ENCODE data around the gene COBL.

The COBL gene

DNA sequence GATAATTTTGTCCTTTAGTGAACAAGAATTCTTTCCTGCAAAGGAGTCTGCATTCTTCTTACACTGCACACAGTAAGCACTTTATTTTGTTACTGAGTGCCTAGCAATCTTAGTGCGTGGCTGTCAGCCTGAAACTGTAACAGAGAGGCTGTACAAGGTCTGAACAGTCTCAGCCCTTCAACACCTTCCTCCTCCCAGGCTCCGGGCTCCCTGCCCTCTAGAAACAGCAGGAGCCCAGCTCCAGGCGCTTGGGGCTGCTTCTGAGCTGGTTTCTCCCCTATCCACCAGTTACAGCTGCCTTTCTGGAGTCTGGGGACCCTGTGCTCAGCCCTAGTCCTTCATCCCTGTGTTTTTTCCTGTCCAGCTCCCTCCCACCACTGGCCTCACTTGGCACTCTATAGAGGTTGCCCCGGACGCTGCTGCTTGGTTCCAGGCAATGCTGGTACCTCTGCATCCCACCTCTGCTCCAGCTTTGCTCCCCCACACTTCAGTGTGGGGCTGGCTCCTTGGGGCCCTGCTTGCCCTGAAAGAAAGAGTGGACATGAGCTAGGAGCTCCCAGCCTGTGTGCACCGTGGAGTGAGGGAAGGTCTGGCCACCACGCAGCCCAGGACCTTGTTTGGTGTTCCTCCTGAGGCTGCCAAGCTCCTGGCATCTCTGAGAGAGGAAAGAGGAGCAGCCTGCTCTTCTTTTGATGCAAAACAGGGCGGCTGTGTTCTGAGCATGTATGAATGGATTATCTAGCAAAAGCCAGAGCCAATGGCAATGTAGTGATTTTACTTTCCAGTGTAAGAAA lies 282.7 kb downstream of the COBL start:
- DNase-seq: no peak

DNA sequence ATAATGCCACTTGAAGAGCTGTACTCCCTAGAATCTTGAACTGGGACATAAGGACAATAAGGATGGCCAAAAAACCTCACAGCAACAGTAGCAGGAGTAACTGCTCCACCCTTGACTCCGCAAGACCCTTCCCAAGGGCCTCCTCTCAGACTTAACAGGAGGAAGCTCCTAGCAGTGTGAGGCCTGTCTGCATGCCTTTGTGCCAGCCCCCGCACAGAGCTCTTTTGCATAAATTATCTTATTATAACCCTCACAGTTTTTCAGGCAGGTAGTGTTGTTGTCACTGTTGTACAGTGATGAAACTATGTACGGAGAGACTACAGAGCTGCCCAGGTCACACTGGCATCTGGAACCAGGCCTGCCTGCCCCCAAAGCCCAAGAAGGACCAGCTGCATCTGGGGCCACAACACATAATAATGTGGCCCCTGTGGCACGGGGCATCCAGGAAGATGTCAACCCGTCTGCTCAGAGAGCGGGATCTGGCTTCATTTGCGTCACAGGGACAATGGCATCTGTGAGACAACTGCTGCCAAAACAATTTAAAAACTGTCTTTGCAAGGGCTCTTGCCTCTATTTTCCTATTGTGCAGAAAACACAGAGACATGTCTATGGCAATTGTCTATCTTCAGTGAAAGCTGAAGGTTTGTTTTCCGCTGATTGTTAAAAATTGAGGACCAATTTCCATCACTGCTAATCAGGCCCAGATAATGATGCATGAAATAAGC lies 284.7 kb downstream of the COBL start:
- DNase-seq: no peak

DNA sequence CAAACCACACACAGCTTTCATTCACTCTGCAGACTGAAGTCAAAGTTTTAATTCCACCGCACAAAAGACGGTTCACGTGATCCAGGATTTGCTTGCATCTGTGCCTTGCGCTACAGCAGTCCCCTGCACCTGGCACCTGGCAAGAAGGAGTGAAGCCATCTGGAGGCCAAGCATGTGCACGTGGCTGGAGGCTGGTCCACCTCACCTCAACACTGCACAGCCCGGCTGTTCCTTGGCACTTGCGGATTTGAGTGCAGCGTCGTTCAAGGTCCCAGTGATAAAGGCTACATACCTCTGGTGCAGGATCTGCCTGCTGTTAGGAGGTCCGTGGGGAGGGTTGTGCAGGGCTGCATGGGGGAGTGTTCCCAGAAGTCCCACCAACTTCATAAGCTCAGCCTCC lies 285.4 kb downstream of the COBL start:
- no peak for DNase-seq

DNA sequence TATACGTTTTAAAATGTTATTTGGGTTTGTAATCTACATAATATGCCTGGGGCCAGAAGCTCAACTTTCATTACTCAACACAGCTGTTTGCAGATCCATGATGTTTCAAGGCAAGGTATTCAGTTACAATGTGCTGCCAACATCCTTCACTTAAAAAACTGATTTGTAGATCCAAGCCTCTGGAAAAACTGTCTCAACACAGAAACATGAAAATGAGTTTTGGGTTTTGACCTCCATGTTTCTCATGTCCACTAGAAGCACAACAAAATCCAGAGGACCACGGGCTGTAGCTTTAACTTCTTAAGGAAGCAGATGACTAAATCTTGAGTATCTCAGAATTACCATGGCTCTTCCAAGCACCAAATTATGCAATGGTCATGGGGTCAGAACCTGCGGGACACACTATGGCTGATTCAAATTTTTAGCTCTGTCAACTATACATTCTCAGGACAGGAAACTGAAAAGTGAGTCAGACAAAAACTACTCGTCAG lies 286.9 kb downstream of the COBL start:
- no peak for DNase-seq

DNA sequence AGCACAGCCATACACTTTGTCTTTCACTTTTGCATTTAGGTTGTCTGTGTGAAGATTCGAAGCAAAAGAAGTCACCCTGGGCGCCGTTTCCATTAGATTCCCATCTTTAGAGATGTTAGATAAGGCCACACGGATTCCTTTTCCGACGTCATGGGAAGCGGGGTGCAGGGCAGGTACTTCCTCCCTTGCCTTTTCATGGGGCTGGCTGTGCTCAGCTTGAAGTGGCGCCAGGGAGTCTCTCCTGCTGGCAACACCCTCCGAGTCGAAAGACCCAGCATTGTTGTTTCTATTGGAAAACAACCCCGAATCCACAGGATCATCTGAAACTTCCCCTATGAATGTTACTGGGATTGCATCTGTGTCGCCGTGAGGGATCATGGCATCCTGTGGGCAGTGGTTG lies 287.5 kb downstream of the COBL start:
- no peak for DNase-seq

DNA sequence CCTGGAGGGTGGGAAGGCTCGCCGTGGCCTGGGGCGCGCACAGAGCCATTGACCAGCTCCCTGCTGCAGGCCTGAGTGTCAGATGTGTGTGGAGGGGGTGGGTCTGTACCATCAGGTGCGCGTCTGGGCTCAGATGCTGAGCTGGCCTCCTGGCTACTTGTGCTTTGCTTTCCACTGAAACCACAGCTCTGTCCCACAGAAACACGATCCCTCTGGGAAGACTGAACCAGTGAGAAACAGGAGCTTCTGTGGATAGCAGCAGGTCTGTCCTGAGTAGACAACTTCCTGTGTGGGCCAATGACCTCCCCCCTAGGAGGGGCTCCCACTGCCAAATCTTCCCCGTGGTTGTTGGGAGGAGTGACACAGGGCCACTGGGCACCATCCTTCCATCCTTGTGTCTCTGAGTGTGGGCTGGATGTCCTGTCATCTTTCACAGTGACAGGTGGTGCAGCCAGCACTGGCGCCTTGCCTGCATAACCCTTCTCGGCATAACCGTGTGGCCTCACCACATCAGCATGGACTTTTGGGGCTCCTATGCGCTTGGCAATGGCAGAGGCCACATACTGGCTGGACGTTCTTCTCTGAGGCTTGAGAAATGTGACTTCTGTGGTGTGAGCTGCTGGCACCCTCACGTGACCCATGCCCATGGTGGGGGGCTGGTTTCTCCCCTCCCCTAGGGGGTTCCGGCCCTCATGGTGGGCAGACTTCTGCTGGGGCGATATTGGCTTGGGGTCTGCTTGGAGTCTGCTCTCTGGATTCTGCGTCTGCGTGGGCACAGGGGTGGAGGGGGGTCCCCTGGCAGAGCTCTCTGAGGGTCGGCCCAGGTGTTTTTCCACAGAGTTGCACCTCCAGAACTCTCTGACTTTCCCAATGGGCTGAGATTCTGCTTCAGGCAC lies 288.4 kb downstream of the COBL start:
- DNase-seq: no peak

DNA sequence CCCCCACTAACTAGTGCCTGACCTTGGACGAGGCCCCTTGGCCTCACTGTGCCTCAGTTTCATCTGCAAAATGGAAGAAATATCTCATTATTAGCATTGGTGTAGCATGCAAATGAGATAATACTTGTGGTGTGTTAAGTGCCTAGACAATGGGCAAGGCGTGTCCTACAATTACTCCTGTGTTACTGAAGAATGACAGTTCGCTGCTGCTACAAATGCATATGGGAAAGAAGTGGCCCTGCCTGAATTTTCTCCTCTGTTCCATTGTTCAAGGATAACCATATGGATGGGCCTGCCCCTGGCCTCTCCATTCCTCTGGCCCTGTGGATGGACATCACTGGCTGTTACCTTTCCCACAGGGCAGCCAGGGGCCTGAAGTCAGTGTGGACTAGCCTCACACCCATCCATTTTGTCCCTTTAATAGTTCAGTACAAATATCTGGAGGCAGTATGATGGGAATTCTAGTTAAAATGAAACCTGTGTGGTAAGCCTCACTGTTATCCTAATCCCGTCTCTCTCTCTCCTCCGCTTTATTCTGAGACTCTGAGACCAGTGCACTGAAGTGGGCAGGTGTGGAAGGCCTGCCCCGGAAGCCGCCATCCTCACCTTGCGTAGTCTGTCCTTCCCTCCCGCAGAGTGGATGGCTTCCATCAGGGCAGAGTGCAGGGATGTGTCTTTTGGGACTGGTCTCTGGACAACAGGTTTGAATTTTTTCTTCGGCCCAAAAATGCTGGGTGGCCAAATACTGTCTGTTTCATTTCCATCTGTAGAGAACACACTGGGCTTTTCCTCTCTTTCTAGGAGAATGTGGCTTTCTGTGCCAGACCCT lies 289.3 kb downstream of the COBL start:
- DNase-seq: no peak

DNA sequence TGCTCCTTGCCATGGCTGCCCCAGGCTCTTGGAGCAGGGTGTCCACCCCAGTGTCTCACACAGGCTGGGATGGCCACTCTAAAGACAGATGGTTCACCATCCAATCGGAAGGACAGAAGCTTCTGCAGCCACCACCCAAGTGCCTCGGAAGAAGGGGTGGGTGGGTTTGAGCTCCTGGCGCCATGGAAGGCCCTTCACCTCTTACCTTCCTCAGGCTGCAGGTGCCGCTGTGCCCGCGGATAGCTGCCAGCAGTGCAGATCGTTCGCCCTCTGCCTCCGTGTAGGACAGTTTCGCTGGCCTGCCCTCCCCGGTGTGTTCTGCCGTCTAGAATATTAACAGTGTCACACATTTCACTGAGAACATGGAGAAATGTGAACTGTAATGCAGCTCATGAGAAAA lies 290.3 kb downstream of the COBL start:
- no peak for DNase-seq

DNA sequence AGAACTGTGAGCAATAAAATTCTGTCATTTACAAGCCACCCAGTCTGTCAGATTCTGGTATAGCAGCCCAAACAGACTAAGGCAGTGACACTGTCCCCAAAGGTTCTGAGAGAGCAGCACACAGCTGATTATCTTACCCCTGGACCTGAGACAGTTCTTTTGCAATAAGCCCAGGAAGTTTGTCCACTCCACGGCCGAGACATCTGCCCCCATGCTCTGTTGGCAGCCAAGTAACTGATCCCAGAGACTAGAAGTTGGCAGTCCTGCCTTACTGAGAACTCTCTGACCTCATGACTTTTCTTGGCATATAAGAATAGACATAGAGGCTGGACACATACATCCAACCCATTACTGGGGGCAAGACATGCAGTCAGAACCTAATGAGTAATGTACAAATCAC lies 290.9 kb downstream of the COBL start:
- no peak for DNase-seq

DNA sequence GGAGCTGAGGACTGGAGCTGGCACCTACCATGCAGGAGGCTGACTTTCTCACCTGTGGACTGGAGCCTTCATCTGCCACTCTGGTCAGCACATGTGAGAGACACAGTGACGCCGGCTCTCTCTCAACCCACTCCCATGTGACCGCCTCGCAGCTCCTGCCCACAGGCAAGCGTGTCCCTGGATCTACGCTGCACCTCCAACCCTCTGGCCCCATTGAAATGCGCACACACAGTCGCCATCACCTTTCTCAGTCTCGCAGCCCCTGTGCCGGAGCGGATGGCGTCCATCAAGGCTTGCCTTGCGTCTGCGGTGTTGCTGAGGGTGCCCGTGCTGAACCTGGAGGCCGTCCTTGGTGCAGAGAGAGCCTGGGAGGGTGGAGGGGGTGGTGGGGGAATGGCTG lies 291.7 kb downstream of the COBL start:
- DNase-seq: no peak

DNA sequence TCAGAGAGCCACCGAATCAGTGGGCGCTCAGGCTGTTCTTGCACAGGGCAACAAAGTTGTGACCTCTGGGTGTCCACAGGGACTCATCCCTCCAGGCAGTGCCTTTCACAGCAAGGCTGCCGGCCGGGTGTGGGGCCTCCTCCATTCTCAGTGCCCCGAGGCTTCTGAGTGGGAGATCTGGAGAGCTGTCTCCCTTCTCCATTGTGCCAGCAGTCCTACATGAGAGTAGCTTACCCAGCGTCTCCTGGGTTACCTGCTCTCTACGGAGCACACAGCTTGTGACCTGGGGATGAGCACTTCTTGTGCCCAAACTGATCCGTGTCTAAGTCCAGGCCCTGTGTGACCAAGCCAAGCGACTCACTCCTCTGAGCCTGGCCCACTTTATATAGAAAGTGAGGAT lies 293.1 kb downstream of the COBL start:
- no peak for DNase-seq

DNA sequence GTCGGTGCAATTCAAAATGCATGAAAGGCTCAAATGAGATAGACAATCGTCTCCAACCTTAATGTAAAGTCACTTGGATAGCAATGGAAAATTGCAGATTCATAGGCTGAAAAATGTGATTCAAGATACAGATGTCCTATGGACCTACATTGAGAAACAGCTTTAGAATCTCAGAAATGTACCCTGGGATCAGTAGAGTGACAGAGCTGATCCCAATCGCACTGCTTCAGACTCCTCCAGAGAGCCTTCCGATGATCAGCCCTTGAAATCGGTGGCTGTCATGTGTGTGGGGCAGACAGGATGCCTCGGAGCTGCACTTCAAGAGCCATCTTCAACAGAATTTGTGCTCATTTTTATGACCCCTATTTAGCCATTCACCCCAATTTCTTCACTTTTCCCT lies 293.8 kb downstream of the COBL start:
- DNase-seq: no peak

DNA sequence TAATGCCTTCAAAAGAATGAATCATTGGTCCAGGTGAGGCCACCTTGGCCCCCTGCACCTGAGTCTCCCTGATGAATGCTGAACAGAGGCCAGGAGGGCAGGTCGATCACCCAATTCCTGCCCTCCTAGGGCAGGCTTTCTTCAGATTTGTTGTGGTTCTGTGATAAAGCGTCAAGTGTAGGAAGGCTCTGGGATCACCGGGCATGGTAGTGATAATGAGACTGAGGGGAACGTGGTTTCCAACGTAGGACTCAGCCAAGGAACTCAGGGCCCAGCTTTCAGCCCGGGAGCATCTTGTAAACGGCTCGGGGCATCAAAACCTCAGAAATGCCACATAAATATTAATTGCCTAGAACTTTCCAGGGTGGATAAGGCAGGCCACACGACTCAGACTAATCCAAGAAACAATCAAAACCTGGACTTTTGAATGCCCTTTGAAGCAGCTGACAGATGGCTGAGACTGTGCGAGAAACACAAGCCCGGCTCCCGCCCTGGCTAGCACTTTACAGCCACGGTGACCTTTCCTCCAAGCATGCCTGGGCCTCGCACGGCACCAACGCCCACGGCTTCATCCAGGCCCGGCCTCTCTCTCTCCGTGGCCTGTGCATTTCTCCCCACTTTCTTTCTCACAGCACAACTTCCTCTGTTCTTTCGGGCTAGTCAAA lies 294.6 kb downstream of the COBL start:
- no peak for DNase-seq

DNA sequence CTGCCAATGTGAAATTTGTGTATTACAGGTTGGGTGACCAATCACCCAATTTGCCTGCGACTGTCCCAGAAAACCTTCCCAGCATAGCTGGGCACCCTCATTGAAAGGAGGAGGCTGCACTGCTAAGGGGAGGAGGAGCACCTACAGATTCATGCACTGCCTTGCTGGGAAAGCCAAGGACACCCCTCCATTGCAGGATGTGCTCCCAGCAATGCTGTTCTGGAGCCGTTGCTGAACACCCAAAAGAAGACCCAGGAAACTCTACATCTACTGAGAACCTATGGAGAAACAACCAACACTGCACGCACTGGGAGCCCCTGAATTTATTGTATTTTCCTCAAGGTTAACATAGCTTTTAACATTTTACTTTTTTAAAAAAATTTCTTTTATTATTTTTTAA lies 295.7 kb downstream of the COBL start:
- DNase-seq: no peak

DNA sequence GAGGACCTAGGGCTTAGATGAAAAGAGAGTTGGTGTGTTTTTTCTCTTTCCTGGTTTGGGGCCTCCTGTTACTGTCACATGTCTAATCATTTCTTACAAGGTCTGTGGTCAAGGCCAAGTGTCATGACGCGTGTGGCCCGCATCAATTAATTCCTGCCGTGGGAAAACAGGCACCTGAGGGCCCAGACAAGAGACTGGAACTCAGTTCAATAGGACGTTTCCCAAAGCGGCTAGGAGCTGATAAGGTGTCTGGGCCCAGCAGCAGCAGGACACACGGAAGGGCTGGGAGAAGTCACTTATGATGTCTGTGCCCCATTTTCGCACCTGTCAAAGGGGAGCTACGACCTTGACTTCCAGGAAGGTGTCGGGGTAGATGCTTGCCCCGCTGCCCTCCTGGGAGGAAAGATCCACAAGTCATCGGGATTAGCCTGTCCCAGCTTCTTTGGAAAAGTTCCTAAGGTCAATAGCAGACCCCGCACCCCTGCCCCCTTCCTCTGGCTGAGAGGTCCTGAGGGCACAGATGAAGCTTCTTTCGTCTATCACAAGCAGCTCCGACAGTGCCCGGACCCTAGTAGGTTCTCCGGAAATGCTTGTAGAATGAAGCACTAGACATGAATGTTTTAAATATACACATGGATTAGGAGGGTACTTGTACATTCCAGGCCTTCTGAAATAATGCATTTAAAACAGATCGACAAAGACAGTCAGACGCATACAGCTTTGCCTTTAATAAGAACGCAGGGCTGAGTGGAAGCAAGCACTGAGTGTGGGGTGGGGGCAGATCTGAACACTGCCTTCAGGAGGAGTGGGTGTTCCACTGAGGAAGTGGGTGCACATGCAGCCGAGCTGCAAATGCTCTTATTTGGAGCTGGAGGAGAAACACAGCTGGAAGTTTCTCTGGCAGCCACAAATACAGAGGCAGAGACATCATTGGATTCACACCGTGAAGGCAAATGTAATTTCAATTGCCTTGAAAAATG lies 296.4 kb downstream of the COBL start:
- DNase-seq: no peak

DNA sequence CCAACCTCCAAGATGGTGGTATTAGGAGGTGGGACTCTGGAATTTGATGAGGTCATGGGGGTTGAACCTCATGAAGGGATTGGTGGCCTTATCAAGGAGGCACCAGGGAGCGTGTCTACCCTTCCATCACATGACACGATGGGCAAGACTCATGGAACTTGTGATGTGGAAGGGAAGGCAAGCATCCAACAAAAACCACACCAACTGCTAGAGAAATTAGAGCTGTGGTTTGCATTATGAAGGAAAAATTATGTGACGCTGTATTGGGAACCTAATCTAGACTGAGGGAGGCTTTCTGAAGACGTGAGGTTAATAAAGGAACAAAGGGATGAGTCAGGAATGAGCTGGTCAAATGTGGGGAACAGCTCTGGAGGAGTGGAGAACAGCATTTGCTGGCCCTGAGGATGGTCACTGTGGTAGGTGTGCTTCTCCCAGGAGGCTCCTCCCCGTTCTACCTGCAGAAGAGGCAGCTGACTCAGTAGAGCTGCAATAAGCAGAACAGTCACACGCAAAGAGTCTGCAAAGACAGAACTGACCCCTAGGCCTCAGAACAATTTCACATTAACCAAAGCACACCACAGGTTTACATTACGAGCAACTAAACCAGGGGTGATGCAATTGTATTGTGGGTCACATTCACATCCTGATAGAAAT lies 297.3 kb downstream of the COBL start:
- DNase-seq: no peak

DNA sequence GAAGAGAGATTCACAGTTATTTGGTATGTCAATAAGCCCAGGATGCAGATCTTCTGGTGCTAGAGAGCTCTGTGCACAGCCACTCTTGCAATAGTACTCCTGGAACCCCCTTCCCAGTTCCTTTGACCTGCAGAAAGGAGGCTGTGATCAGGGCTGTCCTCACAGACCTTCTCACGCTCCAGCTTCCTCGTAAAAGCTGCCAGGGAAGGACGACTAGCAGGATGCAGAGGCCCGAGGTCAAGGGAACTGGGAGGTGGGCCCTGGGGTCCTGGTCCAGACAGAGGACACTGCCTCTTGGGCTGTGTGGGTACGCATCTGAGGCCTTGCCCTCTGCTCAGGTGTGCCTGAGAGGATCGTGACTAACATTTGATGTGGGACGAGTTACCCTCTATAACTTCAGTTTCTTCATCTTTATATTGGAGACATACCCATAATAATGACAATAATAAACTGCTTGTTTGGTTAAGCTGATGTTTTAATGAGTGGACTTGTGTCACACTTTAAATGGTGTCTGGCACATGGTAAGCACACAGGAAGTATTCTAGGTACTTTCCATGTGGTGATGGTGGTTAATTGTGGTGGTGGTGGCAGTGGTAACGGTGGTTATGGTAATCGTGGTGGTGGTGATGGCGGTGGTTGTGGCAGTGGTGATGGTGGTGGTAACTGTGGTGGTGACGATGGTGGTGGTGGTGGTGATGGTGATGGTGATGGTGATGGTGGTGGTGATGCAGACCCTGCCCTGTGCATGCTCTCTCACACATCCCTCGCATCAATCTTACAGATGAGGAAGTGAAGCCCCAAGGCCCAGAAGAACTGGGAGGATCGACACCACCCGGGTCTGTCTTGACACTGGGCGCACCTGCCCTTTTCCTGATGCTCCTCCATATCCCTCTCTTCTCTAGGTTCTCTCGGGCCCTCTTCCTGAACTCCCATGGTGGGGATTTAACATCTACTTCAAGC lies 298.8 kb downstream of the COBL start:
- no peak for DNase-seq

DNA sequence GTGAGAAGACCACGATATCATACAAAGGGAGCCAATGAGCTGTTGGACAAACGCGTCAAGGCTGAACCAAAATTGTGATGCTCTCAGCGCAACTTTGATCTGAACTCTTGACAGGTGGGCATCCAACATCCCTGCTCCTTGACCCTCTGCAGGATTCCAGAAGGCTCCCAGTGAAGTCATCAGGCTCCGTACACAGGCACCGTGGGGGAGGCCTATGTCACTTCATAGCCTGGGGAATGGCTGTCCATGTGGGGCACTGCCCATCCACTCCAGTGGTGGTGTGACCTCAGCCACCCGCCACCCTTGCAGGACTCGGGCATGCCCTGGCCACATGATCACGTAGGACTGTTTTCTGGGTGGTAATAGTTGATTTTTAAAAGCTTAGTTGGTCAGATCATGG lies 300.1 kb downstream of the COBL start:
- no peak for DNase-seq

DNA sequence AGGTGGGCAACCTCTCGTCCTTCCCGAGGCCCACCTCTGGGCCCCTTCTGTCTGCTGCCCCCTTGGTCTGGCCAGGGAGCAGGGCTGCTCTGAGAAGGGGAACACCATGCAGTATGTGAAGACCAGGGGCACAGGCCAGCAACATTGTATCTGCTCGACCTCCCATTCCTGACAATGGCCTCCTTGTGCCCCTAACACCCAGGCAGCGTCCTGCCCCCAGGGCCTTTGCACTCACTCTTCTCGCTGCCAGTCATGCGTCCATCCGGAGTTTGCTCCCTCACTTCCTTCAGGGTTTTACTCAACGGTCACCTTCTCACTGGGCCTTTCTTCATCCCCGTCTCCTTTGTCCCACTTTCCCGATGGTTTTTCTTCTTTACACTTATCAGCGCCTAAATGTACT lies 301.0 kb downstream of the COBL start:
- no peak for DNase-seq
